ENCODE results near the gene ITPRIPL1. TPM values are rescaled to one million over a fixed set of nuclear protein-coding genes. Genes with fewer than 3 reads are reported as not detected.

Gene ITPRIPL1, protein sequence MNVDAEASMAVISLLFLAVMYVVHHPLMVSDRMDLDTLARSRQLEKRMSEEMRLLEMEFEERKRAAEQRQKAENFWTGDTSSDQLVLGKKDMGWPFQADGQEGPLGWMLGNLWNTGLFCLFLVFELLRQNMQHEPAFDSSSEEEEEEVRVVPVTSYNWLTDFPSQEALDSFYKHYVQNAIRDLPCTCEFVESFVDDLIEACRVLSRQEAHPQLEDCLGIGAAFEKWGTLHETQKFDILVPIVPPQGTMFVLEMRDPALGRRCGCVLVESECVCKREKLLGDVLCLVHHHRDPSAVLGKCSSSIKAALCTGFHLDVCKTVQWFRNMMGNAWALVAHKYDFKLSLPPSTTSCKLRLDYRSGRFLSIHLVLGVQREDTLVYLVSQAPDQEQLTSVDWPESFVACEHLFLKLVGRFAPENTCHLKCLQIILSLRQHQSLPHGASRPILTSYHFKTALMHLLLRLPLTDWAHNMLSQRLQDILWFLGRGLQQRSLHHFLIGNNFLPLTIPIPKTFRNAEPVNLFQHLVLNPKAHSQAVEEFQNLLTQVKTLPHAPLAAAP
- total RNA-seq (1 to 10 TPM; 2.9 to 6.6 (median 4.4) TPM), polyA plus RNA-seq (1 to 10 TPM in 1 of 3 donors, under 1 TPM in 2; 0.80 to 1.4 (median 0.90) TPM)
- long read RNA-seq, donor 1, full-length matches to known transcripts: 7 of 7 reads
- long read RNA-seq, donor 1, partial matches to known transcripts: 0 of 7 reads
- long read RNA-seq, donor 1, other reads (novel, unspliced or antisense): 0 of 7 reads
- long read RNA-seq, donor 2, full-length matches to known transcripts: 6 of 6 reads
- long read RNA-seq, donor 2, partial matches to known transcripts: 0 of 6 reads
- long read RNA-seq, donor 2, other reads (novel, unspliced or antisense): 0 of 6 reads

DNA sequence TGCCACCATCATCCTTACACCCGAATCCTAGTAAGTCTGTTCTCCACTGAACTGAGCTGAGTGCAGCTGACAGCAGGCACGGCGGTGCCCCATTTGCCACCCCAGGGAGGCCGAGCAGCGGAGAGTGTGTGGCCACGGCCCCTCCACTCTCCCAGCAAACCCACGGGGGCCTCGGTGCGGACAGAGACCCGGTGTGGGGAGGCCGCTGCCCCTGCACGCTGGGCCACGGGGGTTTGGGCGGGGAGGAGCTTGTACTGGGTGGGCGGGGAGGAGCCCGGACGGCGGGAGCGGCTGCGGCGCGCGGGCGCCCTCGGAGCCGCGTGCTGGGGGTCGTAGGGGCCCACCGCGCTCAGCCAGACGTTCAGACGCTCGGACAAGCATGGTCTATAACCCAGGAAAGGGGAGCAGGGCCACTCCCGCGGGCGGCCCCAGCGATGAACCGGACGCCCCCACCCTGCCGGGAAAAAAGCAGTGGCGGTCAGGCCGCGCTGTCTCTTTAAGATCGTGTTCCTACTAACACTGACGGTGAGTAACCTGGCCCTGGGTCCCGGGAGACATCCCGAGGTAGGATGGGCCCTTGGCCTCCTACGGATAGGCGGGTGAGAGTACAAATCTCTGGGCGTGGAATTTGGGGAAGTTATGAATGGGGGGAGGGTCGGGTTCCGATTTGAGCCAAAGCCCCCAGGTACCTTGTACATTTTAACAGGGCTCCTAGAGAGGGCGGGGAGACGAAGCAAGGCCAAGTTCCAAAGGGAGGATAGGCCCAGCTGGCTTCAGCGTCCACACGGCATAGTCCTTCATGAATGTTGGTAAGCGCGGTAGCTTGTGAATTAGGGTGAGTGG lies at the start of gene ITPRIPL1:
ITPRIPL1 (plus strand) TSS at position 277 of the 843 bp plus-strand sequence; CDS start at position 800, 523 bp downstream.
- H3K4me3 ChIP-seq: peak within 1 kb of the TSS; percentile 43 to 80 (median 58)
- peak; percentile 85 for DNase-seq
- H3K4me1 ChIP-seq: peaks cover 7 to 66% (median 39%) of the 10 kb centered on the region in 6 donors
- TF ChIP-seq POLR2A (IDR thresholded peaks at IDR 0.05) (no peak), POLR2AphosphoS5 (IDR thresholded peaks at IDR 0.05) (peak in 2 of 3 donors; percentile 29 to 40)
- TF ChIP-seq, protein P1, sequence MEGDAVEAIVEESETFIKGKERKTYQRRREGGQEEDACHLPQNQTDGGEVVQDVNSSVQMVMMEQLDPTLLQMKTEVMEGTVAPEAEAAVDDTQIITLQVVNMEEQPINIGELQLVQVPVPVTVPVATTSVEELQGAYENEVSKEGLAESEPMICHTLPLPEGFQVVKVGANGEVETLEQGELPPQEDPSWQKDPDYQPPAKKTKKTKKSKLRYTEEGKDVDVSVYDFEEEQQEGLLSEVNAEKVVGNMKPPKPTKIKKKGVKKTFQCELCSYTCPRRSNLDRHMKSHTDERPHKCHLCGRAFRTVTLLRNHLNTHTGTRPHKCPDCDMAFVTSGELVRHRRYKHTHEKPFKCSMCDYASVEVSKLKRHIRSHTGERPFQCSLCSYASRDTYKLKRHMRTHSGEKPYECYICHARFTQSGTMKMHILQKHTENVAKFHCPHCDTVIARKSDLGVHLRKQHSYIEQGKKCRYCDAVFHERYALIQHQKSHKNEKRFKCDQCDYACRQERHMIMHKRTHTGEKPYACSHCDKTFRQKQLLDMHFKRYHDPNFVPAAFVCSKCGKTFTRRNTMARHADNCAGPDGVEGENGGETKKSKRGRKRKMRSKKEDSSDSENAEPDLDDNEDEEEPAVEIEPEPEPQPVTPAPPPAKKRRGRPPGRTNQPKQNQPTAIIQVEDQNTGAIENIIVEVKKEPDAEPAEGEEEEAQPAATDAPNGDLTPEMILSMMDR (IDR thresholded peaks at IDR 0.05 in 8 of 11, conservative IDR thresholded peaks at IDR 0.05 in 3 of 11): no peak
- no peaks in the 10 kb centered on the region for H3K9me3 ChIP-seq
- intact Hi-C loops (cut with DNase I; ENCODE audit: low total_unique reads): no loop called here
- peaks cover 0 to 40% (median 5%) of the 10 kb centered on the region in 7 donors for H3K27me3 ChIP-seq (replicated peaks in 1 of 7)
- 2 to 3% (median 3%) methylated on average over 51 to 58 of the region's 58 CpGs for WGBS, 5 donors
- H3K36me3 ChIP-seq: peaks cover 0 to 11% (median 0%) of the 10 kb centered on the region in 6 donors
- peak within 1 kb of the TSS; percentile 30 to 83 (median 66) for H3K27ac ChIP-seq

DNA sequence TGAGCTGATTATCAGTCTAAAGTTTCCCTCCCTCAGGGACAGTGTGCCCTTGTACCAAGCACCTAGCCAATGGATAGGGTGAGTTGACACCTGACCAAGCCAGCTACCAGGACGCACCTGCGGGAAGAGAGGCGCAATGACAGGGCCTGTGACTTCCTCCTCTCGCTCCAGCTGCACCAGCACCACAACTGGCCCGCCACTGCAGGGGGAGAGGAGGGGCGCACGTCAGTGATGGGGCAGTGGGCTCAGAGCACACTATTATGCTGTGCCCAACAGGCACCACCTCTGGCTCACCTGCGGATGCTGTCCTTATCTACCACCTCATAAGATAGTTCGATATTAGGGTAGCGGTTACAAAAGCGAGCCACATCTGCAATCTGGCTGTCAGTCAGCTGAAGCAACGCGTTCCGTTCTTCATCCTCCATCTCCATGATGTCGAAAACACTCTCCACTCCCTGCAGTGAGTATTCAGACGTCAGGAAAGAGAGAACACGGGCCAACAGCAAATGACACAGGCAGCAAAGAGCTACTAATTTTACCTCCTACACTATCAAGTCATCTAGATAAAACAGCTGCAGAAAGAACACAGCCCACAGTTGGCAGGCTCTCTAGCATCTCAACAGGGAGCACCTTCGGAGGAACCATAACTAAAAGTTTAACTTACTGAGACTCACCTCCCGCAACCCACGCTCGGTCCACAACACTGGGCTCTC lies 48.2 kb upstream of the ITPRIPL1 start:
- H3K36me3 ChIP-seq: peaks cover 9 to 100% (median 98%) of the 10 kb centered on the region in 6 donors
- DNase-seq: no peak
- WGBS, 5 donors: 89 to 94% (median 91%) methylated on average over 21 of the region's 21 CpGs

DNA sequence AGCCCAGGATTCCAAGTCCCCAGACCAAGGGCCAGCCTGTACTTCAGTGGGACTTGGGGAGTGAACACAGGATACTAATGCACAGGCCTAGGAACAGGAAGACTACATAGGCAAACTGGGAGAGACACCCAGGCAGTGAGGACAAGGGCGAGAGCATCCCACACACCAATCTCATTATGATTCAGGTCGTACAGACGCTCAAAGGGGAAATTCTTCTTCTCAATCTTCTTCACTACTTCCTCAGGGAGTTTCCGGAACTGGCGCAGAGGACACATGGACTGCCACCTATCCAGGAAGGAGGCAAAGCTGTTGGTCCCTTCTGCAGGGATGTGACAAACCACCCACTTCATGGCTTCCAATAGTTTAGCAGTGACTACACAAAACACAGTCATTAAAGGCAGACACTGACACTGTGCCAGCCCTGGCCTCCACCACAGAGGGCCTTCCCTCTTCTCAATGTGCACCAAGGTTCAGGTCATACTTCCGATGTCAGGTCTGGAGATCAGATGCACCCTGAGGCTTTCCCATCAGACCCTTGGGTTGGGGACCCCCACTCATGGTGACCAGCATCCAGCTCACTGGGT lies 37.8 kb upstream of the ITPRIPL1 start:
- 72 to 88% (median 81%) methylated on average over 4 to 6 of the region's 6 CpGs for WGBS, 5 donors
- Histone ChIP-seq H3K4me1 (no peaks in the 10 kb centered on the region), H3K9me3 (no peaks in the 10 kb centered on the region), H3K27ac (no peak overlapping the region), H3K36me3 (peaks cover 34 to 100% (median 100%) of the 10 kb centered on the region in 6 donors), H3K27me3 (replicated peaks in 1 of 7) (no peaks in the 10 kb centered on the region), H3K4me3 (no peak overlapping the region)
- intact Hi-C loops (cut with DNase I; ENCODE audit: low total_unique reads): no loop called here
- DNase-seq: no peak
- TF ChIP-seq POLR2AphosphoS5 (IDR thresholded peaks at IDR 0.05) (peak in 1 of 3 donors; percentile 2), POLR2A (IDR thresholded peaks at IDR 0.05) (no peak)
- TF ChIP-seq, protein P1 (IDR thresholded peaks at IDR 0.05 in 8 of 11, conservative IDR thresholded peaks at IDR 0.05 in 3 of 11): no peak

More for the DNA sequence above, 48.2 kb upstream of the ITPRIPL1 start:
- peak in 2 of 3 donors; percentile 15 to 52 for TF ChIP-seq POLR2AphosphoS5 (IDR thresholded peaks at IDR 0.05)
- TF ChIP-seq, protein P1 (IDR thresholded peaks at IDR 0.05 in 8 of 11, conservative IDR thresholded peaks at IDR 0.05 in 3 of 11): no peak
- Histone ChIP-seq H3K9me3 (no peaks in the 10 kb centered on the region), H3K4me3 (no peak overlapping the region), H3K27ac (no peak overlapping the region), H3K4me1 (no peaks in the 10 kb centered on the region), H3K27me3 (replicated peaks in 1 of 7) (no peaks in the 10 kb centered on the region)
- intact Hi-C loops (cut with DNase I; ENCODE audit: low total_unique reads): no loop called here
